Activated effector memory CD4-positive, alpha-beta T cell treated with anti-CD3 and anti-CD28 coated beads, Interleukin-2, amount 50 U/mL, for 16 hours (primary cell): Measurements from ENCODE around the gene HSBP1L1.

Source experiments
- DNase-seq: peaks from one replicate; pipeline ENCODE4 v3.0.0-alpha.2; 2020

Gene HSBP1L1

GRCh38 chr18:79964330-79965118, at the start of gene HSBP1L1:
Gene HSBP1L1, plus strand, starts transcription at chr18:79964643. Its CDS starts 93 bp downstream, at chr18:79964736.
- peak; percentile 86 for DNase-seq

GRCh38 chr18:79915161-79916127, 49.0 kb upstream of the HSBP1L1 start:
- DNase-seq: peak; percentile 56

- no peak for DNase-seq
Observed at GRCh38 chr18:79916128-79916494, 48.3 kb upstream of the HSBP1L1 start.

- DNase-seq: peak; percentile 53
Observed at GRCh38 chr18:79916546-79917168, 47.8 kb upstream of the HSBP1L1 start.

GRCh38 chr18:79917169-79917852, 47.1 kb upstream of the HSBP1L1 start:
- peak; percentile 56 for DNase-seq

GRCh38 chr18:79917853-79918614, 46.4 kb upstream of the HSBP1L1 start:
- DNase-seq: peak; percentile 39

- peak; percentile 58 for DNase-seq
Observed at GRCh38 chr18:79918615-79919011, 45.8 kb upstream of the HSBP1L1 start.

- peak; percentile 54 for DNase-seq
Observed at GRCh38 chr18:79919089-79919488, 45.4 kb upstream of the HSBP1L1 start.

- peak; percentile 39 for DNase-seq
Observed at GRCh38 chr18:79921984-79922965, 42.2 kb upstream of the HSBP1L1 start.

- DNase-seq: peak; percentile 41
Observed at GRCh38 chr18:79922971-79923411, 41.5 kb upstream of the HSBP1L1 start.

- DNase-seq: peak; percentile 44
Observed at GRCh38 chr18:79923896-79924585, 40.4 kb upstream of the HSBP1L1 start.

GRCh38 chr18:79924814-79925731, 39.4 kb upstream of the HSBP1L1 start:
- peak; percentile 42 for DNase-seq

GRCh38 chr18:79926306-79926705, 38.1 kb upstream of the HSBP1L1 start:
- DNase-seq: peak; percentile 56

- DNase-seq: peak; percentile 60
Observed at GRCh38 chr18:79926715-79927606, 37.5 kb upstream of the HSBP1L1 start.

GRCh38 chr18:79927607-79928562, 36.6 kb upstream of the HSBP1L1 start:
- DNase-seq: peak; percentile 38

GRCh38 chr18:79928563-79928960, 35.9 kb upstream of the HSBP1L1 start:
- DNase-seq: peak; percentile 42
